Thoracic aorta (tissue), 2 donors: Measurements from ENCODE around the gene SKIC8. TPM values are rescaled to one million over a fixed set of nuclear protein-coding genes. Genes with fewer than 3 reads are reported as not detected.

ENCODE experiments used
- ATAC-seq: fragments of 150-250 bp; one replicate; pipeline ENCODE4 v1.8.0; 2017; ENCODE audit warnings: low read depth; ENCODE audit not compliant: insufficient number of reproducible peaks, low FRiP score
- DNase-seq: peaks from one replicate; pipeline ENCODE4 v3.0.0-alpha.2; 2020; ENCODE audit warnings: low spot score
- H3K27ac ChIP-seq, 2 donors: fragments of 200-600 bp; sonication (generic); 1 replicate in 1 of 2; 2 replicates in 1 of 2; pipeline ENCODE4 v1.5.1; 2016; ENCODE audit warnings: mild to moderate bottlenecking in 2 of 2, moderate library complexity in 2 of 2
- H3K27me3 ChIP-seq: fragments of 200-600 bp; sonication (generic); replicated peaks from 2 replicates; pipeline ENCODE4 v1.6.0; 2016; ENCODE audit warnings: mild to moderate bottlenecking; ENCODE audit not compliant: insufficient read depth
- H3K36me3 ChIP-seq: fragments of 200-600 bp; sonication (generic); one replicate; pipeline ENCODE4 v1.5.1; 2016
- H3K4me1 ChIP-seq, 2 donors: fragments of 200-600 bp; sonication (generic); 1 replicate in 1 of 2; 2 replicates in 1 of 2; pipeline versions ENCODE4 v1.5.1 to v1.6.0; 2016; ENCODE audit warnings: low read depth in 2 of 2, mild to moderate bottlenecking in 1 of 2; ENCODE audit not compliant: control insufficient read depth in 1 of 2
- H3K4me3 ChIP-seq: fragments of 200-600 bp; sonication (generic); 2 replicates; pipeline ENCODE4 v1.5.1; 2016; ENCODE audit warnings: mild to moderate bottlenecking
- H3K9me3 ChIP-seq: fragments of 200-600 bp; sonication (generic); 2 replicates; pipeline ENCODE4 v1.5.1; 2016
- CTCF ChIP-seq: fragments of 200-600 bp; sonication (generic); IDR thresholded peaks from one replicate; pipeline ENCODE4 v1.5.1; 2019; ENCODE audit warnings: antibody characterized with exemption
- total RNA-seq, 2 donors: library from RNA; depleted of rRNA; stranded (reverse); fragments of >200 nt; gene quantifications; one replicate each; pipeline versions ENCODE4 v1.1.0 to v1.2.3, GENCODE V29; 2016

SKIC8 gene
- total RNA-seq, 2 donors from 2014 or later, result 41.6 to 74.2 TPM

- DNase-seq, result no peak
- ATAC-seq, result no peak
- Histone ChIP-seq H3K4me3 (no peak overlapping the region), H3K4me1 (no peaks in the 10 kb centered on the region), H3K9me3 (no peaks in the 10 kb centered on the region), H3K27me3 (no peaks in the 10 kb centered on the region), H3K27ac (no peak overlapping the region), H3K36me3 (no peaks in the 10 kb centered on the region)
- TF ChIP-seq CTCF, result no peak
Measured at GRCh38 chr15:78315686-78316282, 16.4 kb upstream of the SKIC8 start.

GRCh38 chr15:78314181-78314581 lies 14.8 kb upstream of the SKIC8 start:
- no peaks in the 10 kb centered on the region for H3K4me1 ChIP-seq
- DNase-seq, result no peak

GRCh38 chr15:78313383-78313782 lies 14.0 kb upstream of the SKIC8 start:
- Histone ChIP-seq H3K4me3 (no peak overlapping the region), H3K36me3 (no peaks in the 10 kb centered on the region), H3K27ac (no peak overlapping the region), H3K27me3 (no peaks in the 10 kb centered on the region), H3K4me1 (no peaks in the 10 kb centered on the region), H3K9me3 (no peaks in the 10 kb centered on the region)
- DNase-seq (no peak), ATAC-seq (no peak)
- TF ChIP-seq CTCF, result no peak

More at GRCh38 chr15:78314181-78314581, 14.8 kb upstream of the SKIC8 start:
- TF ChIP-seq CTCF, result no peak
- H3K27ac ChIP-seq, result no peak overlapping the region
- no peaks in the 10 kb centered on the region for H3K36me3 ChIP-seq
- no peak for ATAC-seq
- H3K9me3 ChIP-seq, result no peaks in the 10 kb centered on the region
- H3K27me3 ChIP-seq, result no peaks in the 10 kb centered on the region
- H3K4me3 ChIP-seq, result no peak overlapping the region

- no peaks in the 10 kb centered on the region for H3K27me3 ChIP-seq
- no peaks in the 10 kb centered on the region for H3K9me3 ChIP-seq
- no peak overlapping the region for H3K27ac ChIP-seq
- no peak for ATAC-seq
- H3K36me3 ChIP-seq, result no peaks in the 10 kb centered on the region
- H3K4me1 ChIP-seq, result no peaks in the 10 kb centered on the region
- no peak for DNase-seq
- no peak for TF ChIP-seq CTCF
- H3K4me3 ChIP-seq, result no peak overlapping the region
Measured at GRCh38 chr15:78312957-78313356, 13.5 kb upstream of the SKIC8 start.

GRCh38 chr15:78312536-78312935 lies 13.1 kb upstream of the SKIC8 start:
- ATAC-seq (no peak), DNase-seq (no peak)
- TF ChIP-seq CTCF, result no peak
- H3K27ac ChIP-seq, result no peak overlapping the region
- H3K4me1 ChIP-seq, result no peaks in the 10 kb centered on the region
- no peak overlapping the region for H3K4me3 ChIP-seq
- no peaks in the 10 kb centered on the region for H3K36me3 ChIP-seq
- no peaks in the 10 kb centered on the region for H3K27me3 ChIP-seq
- no peaks in the 10 kb centered on the region for H3K9me3 ChIP-seq
